Retinal pigment epithelial cell (primary cell): Measurements from ENCODE around the gene IL20RA.

Source experiments
- DNase-seq: peaks from one replicate; pipeline ENCODE4 v3.0.0-alpha.2; 2010; ENCODE audit warnings: low read depth
- H3K4me3 ChIP-seq: 2 replicates; pipeline ENCODE4 v1.5.1; 2011; ENCODE audit warnings: mild to moderate bottlenecking, low read length, control low read depth, moderate library complexity
- TF ChIP-seq, protein P1 (sequence below): conservative IDR thresholded peaks from 2 replicates; pipeline ENCODE4 v1.5.1; 2011; ENCODE audit warnings: low read depth, low read length, control low read depth, inconsistent platforms

The IL20RA gene

DNA sequence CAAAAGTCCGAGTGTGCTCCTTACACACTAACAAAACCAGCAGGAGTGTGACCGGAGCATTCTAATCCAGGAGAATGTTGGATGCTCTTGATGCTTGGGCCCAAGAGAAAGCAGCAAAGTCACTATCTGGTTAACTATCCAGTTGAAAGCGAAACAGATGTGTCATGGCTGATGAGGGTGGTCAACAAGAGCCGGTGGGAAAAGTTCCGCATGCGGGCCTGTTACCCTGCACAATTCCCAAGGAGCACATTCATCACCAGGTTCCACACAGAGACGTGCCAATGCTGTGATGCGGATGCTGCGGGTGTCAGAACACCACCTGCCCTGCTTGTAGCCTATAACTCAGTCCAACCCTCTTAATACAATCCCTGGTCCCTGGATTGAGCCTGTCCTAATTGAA, 38.7 kb downstream of the IL20RA start:
- no peak overlapping the region for H3K4me3 ChIP-seq
- TF ChIP-seq, protein P1, sequence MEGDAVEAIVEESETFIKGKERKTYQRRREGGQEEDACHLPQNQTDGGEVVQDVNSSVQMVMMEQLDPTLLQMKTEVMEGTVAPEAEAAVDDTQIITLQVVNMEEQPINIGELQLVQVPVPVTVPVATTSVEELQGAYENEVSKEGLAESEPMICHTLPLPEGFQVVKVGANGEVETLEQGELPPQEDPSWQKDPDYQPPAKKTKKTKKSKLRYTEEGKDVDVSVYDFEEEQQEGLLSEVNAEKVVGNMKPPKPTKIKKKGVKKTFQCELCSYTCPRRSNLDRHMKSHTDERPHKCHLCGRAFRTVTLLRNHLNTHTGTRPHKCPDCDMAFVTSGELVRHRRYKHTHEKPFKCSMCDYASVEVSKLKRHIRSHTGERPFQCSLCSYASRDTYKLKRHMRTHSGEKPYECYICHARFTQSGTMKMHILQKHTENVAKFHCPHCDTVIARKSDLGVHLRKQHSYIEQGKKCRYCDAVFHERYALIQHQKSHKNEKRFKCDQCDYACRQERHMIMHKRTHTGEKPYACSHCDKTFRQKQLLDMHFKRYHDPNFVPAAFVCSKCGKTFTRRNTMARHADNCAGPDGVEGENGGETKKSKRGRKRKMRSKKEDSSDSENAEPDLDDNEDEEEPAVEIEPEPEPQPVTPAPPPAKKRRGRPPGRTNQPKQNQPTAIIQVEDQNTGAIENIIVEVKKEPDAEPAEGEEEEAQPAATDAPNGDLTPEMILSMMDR, result no peak
- no peak for DNase-seq

DNA sequence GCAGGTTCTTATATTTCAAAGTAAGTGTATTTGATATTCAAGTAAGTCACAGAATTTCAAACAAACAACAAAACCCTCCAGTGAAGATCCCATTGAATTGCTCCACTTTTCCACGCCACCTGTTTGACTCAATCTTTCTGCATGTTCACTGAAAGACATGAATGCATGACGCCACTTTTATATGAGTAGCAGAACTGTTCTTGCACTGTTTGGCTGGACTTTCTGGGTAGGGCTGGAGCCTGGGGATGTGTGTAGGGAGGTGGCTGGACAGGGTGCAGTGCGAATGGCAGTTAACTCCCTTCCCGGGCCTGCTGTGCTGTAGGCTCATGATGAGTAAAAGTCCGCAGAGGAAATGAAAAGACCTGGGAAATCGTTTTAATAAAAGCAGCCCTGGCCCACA, 39.7 kb downstream of the IL20RA start:
- DNase-seq, result no peak
- TF ChIP-seq, protein P1, result no peak
- H3K4me3 ChIP-seq, result no peak overlapping the region

DNA sequence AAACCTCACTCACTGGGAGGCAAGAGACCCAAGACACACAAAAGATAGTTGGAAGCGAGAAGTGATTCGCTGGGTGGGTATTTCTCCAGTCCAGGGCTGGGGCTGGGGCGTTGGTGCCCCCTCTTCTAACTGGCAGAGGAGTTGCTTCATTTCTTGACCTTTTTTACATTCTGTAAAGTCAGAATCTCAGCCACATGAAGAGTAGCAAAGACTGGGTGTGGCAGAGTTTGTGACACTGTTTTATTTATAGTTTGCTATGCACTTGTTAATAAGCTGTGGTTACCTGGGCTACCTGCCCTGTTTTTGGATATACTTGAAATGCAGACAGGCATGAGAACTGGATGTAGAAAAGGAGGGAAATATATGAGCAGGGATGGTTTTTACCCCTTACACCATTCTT, 42.3 kb downstream of the IL20RA start:
- TF ChIP-seq, protein P1, result no peak
- no peak overlapping the region for H3K4me3 ChIP-seq
- no peak for DNase-seq

DNA sequence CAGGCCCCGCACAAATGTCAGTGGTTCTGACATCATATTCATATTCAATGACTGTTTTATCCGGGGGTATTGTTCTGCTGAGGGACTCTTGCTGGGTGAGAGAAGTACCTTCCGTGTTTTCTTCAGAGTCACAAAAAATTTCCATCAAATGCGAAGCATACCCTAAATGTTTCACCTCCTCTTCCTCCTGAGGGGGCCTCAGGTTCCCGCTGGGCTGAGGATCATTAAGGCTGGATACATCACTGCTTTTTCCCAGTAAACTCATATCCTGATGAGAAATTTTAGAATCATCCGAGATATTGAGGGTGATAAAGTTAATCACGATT, 42.8 kb downstream of the IL20RA start:
- TF ChIP-seq, protein P1, result no peak
- H3K4me3 ChIP-seq, result no peak overlapping the region
- DNase-seq, result no peak

DNA sequence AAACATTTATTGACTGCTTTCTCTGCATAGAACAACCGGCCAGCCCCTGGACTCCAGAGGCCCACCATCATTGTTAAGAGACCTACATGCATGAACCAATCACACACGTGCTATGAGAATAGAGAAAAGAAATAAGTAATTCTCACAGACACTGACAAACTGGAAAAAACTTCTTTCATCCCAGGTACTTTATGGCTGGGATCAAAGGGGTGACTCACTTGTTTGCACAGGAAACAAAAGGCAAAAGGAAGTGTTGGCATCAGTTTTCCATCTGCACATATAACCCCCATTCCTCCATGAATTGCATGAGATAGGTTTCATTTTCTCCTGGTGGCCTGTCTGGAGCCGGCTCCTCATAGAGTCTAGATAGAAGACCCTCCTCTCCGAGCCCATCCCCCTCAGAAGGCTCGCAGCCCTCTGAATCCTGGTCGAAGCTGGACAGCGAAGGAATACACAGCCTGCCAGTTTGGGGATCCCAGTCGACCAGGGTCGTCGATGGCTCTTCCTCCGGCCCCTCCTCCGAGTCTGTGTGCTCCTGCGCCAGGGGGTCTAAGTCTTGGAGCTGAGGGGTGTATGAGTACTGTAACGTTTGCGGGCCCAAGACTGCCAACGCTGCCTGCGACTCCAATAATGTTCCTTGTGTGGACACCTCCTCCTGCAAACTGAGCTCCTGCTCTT, 43.3 kb downstream of the IL20RA start:
- no peak overlapping the region for H3K4me3 ChIP-seq
- TF ChIP-seq, protein P1, result no peak
- no peak for DNase-seq

DNA sequence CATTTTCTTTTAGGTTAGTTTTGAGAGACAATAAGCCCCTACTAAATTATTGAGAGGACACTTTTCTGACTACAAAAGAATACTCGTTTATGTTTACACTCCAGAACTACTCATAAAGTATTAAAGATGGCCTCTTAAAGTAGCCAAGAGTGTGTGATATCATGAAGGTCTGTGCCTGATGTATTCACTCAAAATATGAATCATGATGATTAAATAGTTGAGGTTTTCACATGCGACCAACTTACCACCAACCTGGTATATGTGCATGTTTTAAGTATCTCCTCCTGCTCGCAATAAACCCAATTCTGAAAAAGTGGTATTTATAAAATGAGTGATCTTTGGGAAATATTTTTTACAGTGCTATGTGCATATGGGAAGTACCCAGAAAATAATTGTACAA, 43.9 kb downstream of the IL20RA start:
- TF ChIP-seq, protein P1, result no peak
- DNase-seq, result no peak
- H3K4me3 ChIP-seq, result no peak overlapping the region

DNA sequence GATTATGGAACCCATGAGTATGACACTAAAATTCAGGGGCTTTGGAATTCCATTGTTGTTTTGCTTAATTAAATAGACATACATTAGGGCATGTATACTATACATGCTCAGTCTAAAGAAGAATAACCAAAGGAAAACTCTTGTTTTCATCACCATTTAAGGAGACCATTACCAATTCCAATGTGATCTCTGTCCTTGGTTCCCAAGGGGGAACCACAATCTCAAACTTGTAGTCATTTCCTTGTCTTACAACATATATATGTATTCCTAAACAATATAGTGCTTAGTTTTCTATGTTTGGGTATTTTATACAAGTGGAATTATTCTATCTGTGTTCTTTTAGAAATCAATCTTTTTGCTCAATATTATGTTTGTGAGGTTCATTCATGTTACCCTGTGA, 49.2 kb downstream of the IL20RA start:
- no peak for DNase-seq
- TF ChIP-seq, protein P1, result no peak
- H3K4me3 ChIP-seq, result no peak overlapping the region
